ENCODE results near the gene DAAM1.

Gene DAAM1

GRCh38 chr14:59229653-59230406, 41.4 kb downstream of the DAAM1 start:
- H4K8ac ChIP-seq (ENCODE audit: low read depth, low read length) = no peak overlapping the region
- H2BK15ac ChIP-seq (ENCODE audit: low read length) = no peak overlapping the region
- no peaks in the 10 kb centered on the region for H3K36me3 ChIP-seq (replicated peaks in 1 of 2; ENCODE audit: control insufficient read depth in 2 of 2, insufficient read depth in 2 of 2, low read length in 2 of 2)
- H2BK12ac ChIP-seq (ENCODE audit: low read length) = no peak overlapping the region
- no peak overlapping the region for H3K4me2 ChIP-seq (ENCODE audit: insufficient read depth, low read length, poor library complexity, severe bottlenecking)
- H4K91ac ChIP-seq (ENCODE audit: low read depth, low read length, poor library complexity) = no peak overlapping the region
- H3K4me1 ChIP-seq (ENCODE audit: control insufficient read depth in 2 of 2, insufficient read depth in 1 of 2, low read depth in 1 of 2, low read length in 2 of 2) = no peaks in the 10 kb centered on the region
- H3K4ac ChIP-seq (ENCODE audit: low read length) = no peak overlapping the region
- no peak overlapping the region for H3K23ac ChIP-seq (ENCODE audit: low read depth, low read length, poor library complexity)
- H3K9ac ChIP-seq (ENCODE audit: low read depth, low read length, poor library complexity) = no peak overlapping the region
- no peaks in the 10 kb centered on the region for H3K79me1 ChIP-seq (ENCODE audit: low read depth, low read length)
- no peak for DNase-seq (ENCODE audit: low spot score)
- no CpG with 5 or more reads among the region's 3 CpGs for WGBS, 2 donors (ENCODE audit: extremely low coverage in 2 of 2, insufficient read length in 2 of 2, insufficient replicate concordance in 1 of 2)
- H2AK5ac ChIP-seq (ENCODE audit: low read depth, low read length) = no peak overlapping the region
- no peak overlapping the region for H2BK120ac ChIP-seq (ENCODE audit: low read depth, low read length)
- H2BK5ac ChIP-seq (ENCODE audit: low read length) = no peak overlapping the region
- no peaks in the 10 kb centered on the region for H3K27me3 ChIP-seq (ENCODE audit: control insufficient read depth in 3 of 3, insufficient read depth in 3 of 3, low read depth in 1 of 3, low read length in 3 of 3)
- no peak overlapping the region for H3K27ac ChIP-seq (replicated peaks; ENCODE audit: low read length)
- H2AFZ ChIP-seq (ENCODE audit: low read length) = no peak overlapping the region
- H3K4me3 ChIP-seq (ENCODE audit: low read length in 2 of 2) = no peak overlapping the region
- peaks cover 0 to 9% of the 10 kb centered on the region in 2 donors for H3K9me3 ChIP-seq (replicated peaks in 1 of 2; ENCODE audit: control insufficient read depth in 2 of 2, insufficient read depth in 1 of 2, low read depth in 1 of 2, low read length in 2 of 2)
- H3K14ac ChIP-seq (ENCODE audit: low read length) = no peak overlapping the region
- no peak overlapping the region for H3K18ac ChIP-seq (ENCODE audit: low read length)

DNA sequence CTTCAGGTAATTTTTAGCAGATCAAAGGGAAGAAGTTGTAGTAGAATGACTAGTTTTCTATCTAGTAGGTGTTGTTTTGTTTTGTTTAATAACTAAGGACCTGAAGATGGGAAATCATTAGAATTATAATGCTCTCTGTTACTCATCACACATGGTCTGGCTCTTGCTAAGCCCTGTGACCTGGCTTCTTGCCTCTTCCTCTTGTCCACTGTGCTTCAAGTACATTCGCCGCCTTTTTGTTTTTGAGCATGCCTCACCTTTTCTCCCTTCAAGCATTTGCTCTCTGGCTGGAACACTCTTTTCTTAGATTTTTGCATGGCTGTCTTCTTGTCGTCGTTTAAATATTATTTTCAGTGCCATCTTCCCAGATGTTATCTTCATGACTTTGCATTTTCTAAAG, 47.7 kb downstream of the DAAM1 start:
- H3K4ac ChIP-seq (ENCODE audit: low read length) = no peak overlapping the region
- no peaks in the 10 kb centered on the region for H3K4me1 ChIP-seq (ENCODE audit: control insufficient read depth in 2 of 2, insufficient read depth in 1 of 2, low read depth in 1 of 2, low read length in 2 of 2)
- H3K79me1 ChIP-seq (ENCODE audit: low read depth, low read length) = no peaks in the 10 kb centered on the region
- H2BK120ac ChIP-seq (ENCODE audit: low read depth, low read length) = no peak overlapping the region
- H3K36me3 ChIP-seq (replicated peaks in 1 of 2; ENCODE audit: control insufficient read depth in 2 of 2, insufficient read depth in 2 of 2, low read length in 2 of 2) = no peaks in the 10 kb centered on the region
- H2BK5ac ChIP-seq (ENCODE audit: low read length) = no peak overlapping the region
- no peak overlapping the region for H3K4me3 ChIP-seq (ENCODE audit: low read length in 2 of 2)
- no peaks in the 10 kb centered on the region for H3K27me3 ChIP-seq (ENCODE audit: control insufficient read depth in 3 of 3, insufficient read depth in 3 of 3, low read depth in 1 of 3, low read length in 3 of 3)
- no peak overlapping the region for H3K27ac ChIP-seq (replicated peaks; ENCODE audit: low read length)
- H2AK5ac ChIP-seq (ENCODE audit: low read depth, low read length) = no peak overlapping the region
- no peak overlapping the region for H2BK15ac ChIP-seq (ENCODE audit: low read length)
- no CpG with 5 or more reads among the region's 4 CpGs for WGBS, 2 donors (ENCODE audit: extremely low coverage in 2 of 2, insufficient read length in 2 of 2, insufficient replicate concordance in 1 of 2)
- H3K18ac ChIP-seq (ENCODE audit: low read length) = no peak overlapping the region
- no peak for DNase-seq (ENCODE audit: low spot score)
- no peak overlapping the region for H2BK12ac ChIP-seq (ENCODE audit: low read length)
- no peak overlapping the region for H2AFZ ChIP-seq (ENCODE audit: low read length)
- H3K14ac ChIP-seq (ENCODE audit: low read length) = no peak overlapping the region
- H3K9ac ChIP-seq (ENCODE audit: low read depth, low read length, poor library complexity) = no peak overlapping the region
- H4K8ac ChIP-seq (ENCODE audit: low read depth, low read length) = no peak overlapping the region
- no peak overlapping the region for H4K91ac ChIP-seq (ENCODE audit: low read depth, low read length, poor library complexity)
- H3K4me2 ChIP-seq (ENCODE audit: insufficient read depth, low read length, poor library complexity, severe bottlenecking) = no peak overlapping the region
- H3K9me3 ChIP-seq (replicated peaks in 1 of 2; ENCODE audit: control insufficient read depth in 2 of 2, insufficient read depth in 1 of 2, low read depth in 1 of 2, low read length in 2 of 2) = peaks cover 0 to 10% of the 10 kb centered on the region in 2 donors
- no peak overlapping the region for H3K23ac ChIP-seq (ENCODE audit: low read depth, low read length, poor library complexity)

GRCh38 chr14:59238216-59238615, 49.7 kb downstream of the DAAM1 start:
- Histone ChIP-seq H2AFZ (ENCODE audit: low read length) (no peak overlapping the region), H3K4ac (ENCODE audit: low read length) (no peak overlapping the region), H3K14ac (ENCODE audit: low read length) (no peak overlapping the region), H3K4me3 (ENCODE audit: low read length in 2 of 2) (no peak overlapping the region), H3K18ac (ENCODE audit: low read length) (no peak overlapping the region), H2AK5ac (ENCODE audit: low read depth, low read length) (no peak overlapping the region), H4K8ac (ENCODE audit: low read depth, low read length) (no peak overlapping the region), H3K27ac (replicated peaks; ENCODE audit: low read length) (no peak overlapping the region), H3K4me2 (ENCODE audit: insufficient read depth, low read length, poor library complexity, severe bottlenecking) (no peak overlapping the region), H3K36me3 (replicated peaks in 1 of 2; ENCODE audit: control insufficient read depth in 2 of 2, insufficient read depth in 2 of 2, low read length in 2 of 2) (no peaks in the 10 kb centered on the region), H3K9ac (ENCODE audit: low read depth, low read length, poor library complexity) (no peak overlapping the region), H3K4me1 (ENCODE audit: control insufficient read depth in 2 of 2, insufficient read depth in 1 of 2, low read depth in 1 of 2, low read length in 2 of 2) (no peaks in the 10 kb centered on the region), H3K27me3 (ENCODE audit: control insufficient read depth in 3 of 3, insufficient read depth in 3 of 3, low read depth in 1 of 3, low read length in 3 of 3) (no peaks in the 10 kb centered on the region), H4K91ac (ENCODE audit: low read depth, low read length, poor library complexity) (no peak overlapping the region), H2BK15ac (ENCODE audit: low read length) (no peak overlapping the region), H3K79me1 (ENCODE audit: low read depth, low read length) (no peaks in the 10 kb centered on the region), H3K9me3 (replicated peaks in 1 of 2; ENCODE audit: control insufficient read depth in 2 of 2, insufficient read depth in 1 of 2, low read depth in 1 of 2, low read length in 2 of 2) (peaks cover 0 to 4% of the 10 kb centered on the region in 2 donors), H2BK12ac (ENCODE audit: low read length) (no peak overlapping the region), H3K23ac (ENCODE audit: low read depth, low read length, poor library complexity) (no peak overlapping the region), H2BK5ac (ENCODE audit: low read length) (no peak overlapping the region), H2BK120ac (ENCODE audit: low read depth, low read length) (no peak overlapping the region)
- no CpG with 5 or more reads among the region's 5 CpGs for WGBS, 2 donors (ENCODE audit: extremely low coverage in 2 of 2, insufficient read length in 2 of 2, insufficient replicate concordance in 1 of 2)
- no peak for DNase-seq (ENCODE audit: low spot score)

- H3K9ac ChIP-seq (ENCODE audit: low read depth, low read length, poor library complexity) = no peak overlapping the region
- no peak overlapping the region for H3K18ac ChIP-seq (ENCODE audit: low read length)
- no peak overlapping the region for H4K8ac ChIP-seq (ENCODE audit: low read depth, low read length)
- no peak overlapping the region for H2BK15ac ChIP-seq (ENCODE audit: low read length)
- no peak overlapping the region for H3K4me3 ChIP-seq (ENCODE audit: low read length in 2 of 2)
- H4K91ac ChIP-seq (ENCODE audit: low read depth, low read length, poor library complexity) = no peak overlapping the region
- no peak overlapping the region for H3K4me2 ChIP-seq (ENCODE audit: insufficient read depth, low read length, poor library complexity, severe bottlenecking)
- H3K9me3 ChIP-seq (replicated peaks in 1 of 2; ENCODE audit: control insufficient read depth in 2 of 2, insufficient read depth in 1 of 2, low read depth in 1 of 2, low read length in 2 of 2) = peaks cover 0 to 11% of the 10 kb centered on the region in 2 donors
- no peak overlapping the region for H2AK5ac ChIP-seq (ENCODE audit: low read depth, low read length)
- no peak overlapping the region for H2BK5ac ChIP-seq (ENCODE audit: low read length)
- no peaks in the 10 kb centered on the region for H3K79me1 ChIP-seq (ENCODE audit: low read depth, low read length)
- no peaks in the 10 kb centered on the region for H3K36me3 ChIP-seq (replicated peaks in 1 of 2; ENCODE audit: control insufficient read depth in 2 of 2, insufficient read depth in 2 of 2, low read length in 2 of 2)
- H2BK120ac ChIP-seq (ENCODE audit: low read depth, low read length) = no peak overlapping the region
- no peaks in the 10 kb centered on the region for H3K27me3 ChIP-seq (ENCODE audit: control insufficient read depth in 3 of 3, insufficient read depth in 3 of 3, low read depth in 1 of 3, low read length in 3 of 3)
- no peak overlapping the region for H2BK12ac ChIP-seq (ENCODE audit: low read length)
- H2AFZ ChIP-seq (ENCODE audit: low read length) = no peak overlapping the region
- H3K4me1 ChIP-seq (ENCODE audit: control insufficient read depth in 2 of 2, insufficient read depth in 1 of 2, low read depth in 1 of 2, low read length in 2 of 2) = no peaks in the 10 kb centered on the region
- H3K27ac ChIP-seq (replicated peaks; ENCODE audit: low read length) = no peak overlapping the region
- H3K14ac ChIP-seq (ENCODE audit: low read length) = no peak overlapping the region
- DNase-seq (ENCODE audit: low spot score) = no peak
- H3K23ac ChIP-seq (ENCODE audit: low read depth, low read length, poor library complexity) = no peak overlapping the region
- H3K4ac ChIP-seq (ENCODE audit: low read length) = no peak overlapping the region
Measured at GRCh38 chr14:59239022-59239421, 50.6 kb downstream of the DAAM1 start.
